ENCODE results near the gene PARD6B. TPM values are rescaled to one million over a fixed set of nuclear protein-coding genes. Genes with fewer than 3 reads are reported as not detected.

Gene PARD6B
- total and polyA plus RNA-seq, 2 of the 13 experiments (the other 11 are each of a cell fraction or from before 2014, with no cell fraction given): 6.9 to 22.2 TPM

GRCh38 chr20:50790651-50791277 lies 59.4 kb downstream of the PARD6B start:
- H3K27me3 ChIP-seq (ENCODE audit: control insufficient read depth in 1 of 2, insufficient read depth in 2 of 2, low read length in 2 of 2): no peaks in the 10 kb centered on the region
- H3K79me2 ChIP-seq (ENCODE audit: insufficient read depth, low read length): no peaks in the 10 kb centered on the region
- in situ Hi-C loops (cut with HindIII; ENCODE audit: extremely low pct_ligation_motif_present, low pct_unique_long_range_greater_than_20kb) (loop anchor here (10.0 to 25.0 kb wide), 2 partner anchors 144 to 522 kb away; partner anchors contain the start of gene ADNP), intact Hi-C loops (cut with micrococcal nuclease; ENCODE audit: unreplicated experiment) (loop anchor here (1.0 to 5.0 kb wide), 3 partner anchors 127 to 517 kb away; no protein-coding TSS in a partner anchor)
- POLR2A ChIA-PET: interaction anchor here (0.6 to 4.2 kb wide), 22 partner anchors 9 to 619 kb away, joined by 3 to 26 read pairs (median 4); partner anchors contain the start of genes ADNP, DPM1, MOCS3 and PARD6B
- 5% methylated on average over 18 of the region's 23 CpGs for WGBS (ENCODE audit: low lambda C conversion rate)
- DNase-seq (ENCODE audit: low spot score) (peak; percentile 88), FAIRE-seq (peak; percentile 21), ATAC-seq (peak; percentile 85)
- no peaks in the 10 kb centered on the region for H3K36me3 ChIP-seq (replicated peaks in 1 of 2; ENCODE audit: control insufficient read depth in 1 of 2, insufficient read depth in 2 of 2, low read length in 2 of 2)
- no peak overlapping the region for H2AFZ ChIP-seq (ENCODE audit: low read length)
- H4K20me1 ChIP-seq (ENCODE audit: insufficient read depth, low read length): no peaks in the 10 kb centered on the region
- CTCF ChIA-PET (ENCODE audit: low intra/inter-chr PET ratio, low total read pairs): interaction anchor here (1.5 to 1.8 kb wide), 3 partner anchors 28 to 165 kb away, joined by 3 to 15 read pairs (median 4); no protein-coding TSS in a partner anchor
- peaks cover 59% of the 10 kb centered on the region for H3K4me1 ChIP-seq (ENCODE audit: insufficient read depth, low read length)
- no TSS peak for BruUV-seq (replicated peaks)
- H3K4me3 ChIP-seq (replicated peaks in 1 of 3; ENCODE audit: insufficient read depth in 1 of 3, low read depth in 2 of 3, low read length in 3 of 3): peak overlapping the region; percentile 44 to 69 (median 46); a peak in 5 of 6 replicates
- peak overlapping the region; percentile 42 for H3K27ac ChIP-seq (ENCODE audit: extremely low read length, insufficient read depth, low read length)
- peak overlapping the region; percentile 49 for H3K9ac ChIP-seq (ENCODE audit: insufficient read depth, low read depth, low read length)
- no peaks in the 10 kb centered on the region for H3K9me3 ChIP-seq (ENCODE audit: low read length)
- peak overlapping the region; percentile 74 for H3K4me2 ChIP-seq (ENCODE audit: low read depth, low read length)
- TF ChIP-seq ZNF343 (CRISPR knock-in tag; IDR thresholded peaks at IDR 0.05) (0 out of 2 replicates have a peak, but pooled peaks have one; percentile 63), CBX5 (CRISPR knock-in tag; IDR thresholded peaks at IDR 0.05; ENCODE audit: borderline replicate concordance) (peak; percentile 97), ZSCAN30 (CRISPR knock-in tag; IDR thresholded peaks at IDR 0.05) (no peak), PAX8 (CRISPR knock-in tag; IDR thresholded peaks at IDR 0.05; ENCODE audit: borderline replicate concordance) (no peak), CBFB (CRISPR knock-in tag; IDR thresholded peaks at IDR 0.05) (peak; percentile 90), ZNF264 (CRISPR knock-in tag; IDR thresholded peaks at IDR 0.05) (peak; percentile 88), KDM5B (CRISPR knock-in tag; IDR thresholded peaks at IDR 0.05; ENCODE audit: borderline replicate concordance) (peak; percentile 93; the same call in 1 of the 2 replicates), ZNF235 (CRISPR knock-in tag; IDR thresholded peaks at IDR 0.05; ENCODE audit: borderline replicate concordance) (no peak), ZFP82 (CRISPR knock-in tag; IDR thresholded peaks at IDR 0.05; ENCODE audit: borderline replicate concordance) (peak; percentile 81; the same call in 1 of the 2 replicates), ZFAT (CRISPR knock-in tag; conservative IDR thresholded peaks at IDR 0.05) (no peak), ZBTB43 (CRISPR knock-in tag; conservative IDR thresholded peaks at IDR 0.05) (peak; percentile 91), ZUFSP (CRISPR knock-in tag; IDR thresholded peaks at IDR 0.05; ENCODE audit: borderline replicate concordance) (no peak), ATF5 (CRISPR knock-in tag; IDR thresholded peaks at IDR 0.05; ENCODE audit: low read depth) (0 out of 2 replicates have a peak, but pooled peaks have one; percentile 59), MLX (CRISPR knock-in tag; IDR thresholded peaks at IDR 0.05) (0 out of 2 replicates have a peak, but pooled peaks have one; percentile 16), MTF1 (CRISPR knock-in tag; IDR thresholded peaks at IDR 0.05) (peak; percentile 82; the same call in 1 of the 2 replicates), HOXA9 (CRISPR knock-in tag; IDR thresholded peaks at IDR 0.05; ENCODE audit: borderline replicate concordance) (no peak), ZNF616 (CRISPR knock-in tag; IDR thresholded peaks at IDR 0.05; ENCODE audit: low read depth) (no peak), ZNF253 (CRISPR knock-in tag; IDR thresholded peaks at IDR 0.05; ENCODE audit: borderline replicate concordance) (no peak), ZNF274 (CRISPR knock-in tag; IDR thresholded peaks at IDR 0.05) (peak; percentile 95), RARG (CRISPR knock-in tag; IDR thresholded peaks at IDR 0.05; ENCODE audit: low read depth) (no peak)

All from HepG2 (cell line).